Lower leg skin (tissue), 3 donors: Measurements from ENCODE around the gene HYAL1.

Experiments
- POLR2A ChIP-seq, 2 donors: fragments of 450-650 bp; IDR thresholded peaks; one replicate each; pipeline ENCODE4 v1.6.1; 2016 to 2017; ENCODE audit warnings: antibody characterized with exemption in 2 of 2, mild to moderate bottlenecking in 1 of 2, moderate library complexity in 1 of 2
- TF ChIP-seq, protein P1 (sequence below), 3 donors: fragments of 450-650 bp; IDR thresholded peaks; one replicate each; pipeline ENCODE4 v1.5.1; 2016; ENCODE audit warnings: antibody characterized with exemption in 3 of 3, mild to moderate bottlenecking in 3 of 3, moderate library complexity in 2 of 3

- TF ChIP-seq POLR2A (IDR thresholded peaks at IDR 0.05) = no peak
- TF ChIP-seq, protein P1, sequence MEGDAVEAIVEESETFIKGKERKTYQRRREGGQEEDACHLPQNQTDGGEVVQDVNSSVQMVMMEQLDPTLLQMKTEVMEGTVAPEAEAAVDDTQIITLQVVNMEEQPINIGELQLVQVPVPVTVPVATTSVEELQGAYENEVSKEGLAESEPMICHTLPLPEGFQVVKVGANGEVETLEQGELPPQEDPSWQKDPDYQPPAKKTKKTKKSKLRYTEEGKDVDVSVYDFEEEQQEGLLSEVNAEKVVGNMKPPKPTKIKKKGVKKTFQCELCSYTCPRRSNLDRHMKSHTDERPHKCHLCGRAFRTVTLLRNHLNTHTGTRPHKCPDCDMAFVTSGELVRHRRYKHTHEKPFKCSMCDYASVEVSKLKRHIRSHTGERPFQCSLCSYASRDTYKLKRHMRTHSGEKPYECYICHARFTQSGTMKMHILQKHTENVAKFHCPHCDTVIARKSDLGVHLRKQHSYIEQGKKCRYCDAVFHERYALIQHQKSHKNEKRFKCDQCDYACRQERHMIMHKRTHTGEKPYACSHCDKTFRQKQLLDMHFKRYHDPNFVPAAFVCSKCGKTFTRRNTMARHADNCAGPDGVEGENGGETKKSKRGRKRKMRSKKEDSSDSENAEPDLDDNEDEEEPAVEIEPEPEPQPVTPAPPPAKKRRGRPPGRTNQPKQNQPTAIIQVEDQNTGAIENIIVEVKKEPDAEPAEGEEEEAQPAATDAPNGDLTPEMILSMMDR (IDR thresholded peaks at IDR 0.05) = no peak
These were observed 8.6 kb downstream of the HYAL1 start for GRCh38 chr3:50294492-50295403.
